GM18909 (cell line): Measurements from ENCODE around the gene KIF1A.
"Not testable (repeated sequence)": the region's sequence is repeated elsewhere in the genome, so short reads cannot be mapped to it uniquely, and the experiment has no call there.

Source experiments
- ATAC-seq: cut with Tn5 transposase; IDR thresholded peaks from one replicate; pipeline ENCODE4 v1.9.1; 2021; ENCODE audit warnings: mild to moderate bottlenecking; ENCODE audit not compliant: unreplicated experiment, poor library complexity

Gene KIF1A

DNA sequence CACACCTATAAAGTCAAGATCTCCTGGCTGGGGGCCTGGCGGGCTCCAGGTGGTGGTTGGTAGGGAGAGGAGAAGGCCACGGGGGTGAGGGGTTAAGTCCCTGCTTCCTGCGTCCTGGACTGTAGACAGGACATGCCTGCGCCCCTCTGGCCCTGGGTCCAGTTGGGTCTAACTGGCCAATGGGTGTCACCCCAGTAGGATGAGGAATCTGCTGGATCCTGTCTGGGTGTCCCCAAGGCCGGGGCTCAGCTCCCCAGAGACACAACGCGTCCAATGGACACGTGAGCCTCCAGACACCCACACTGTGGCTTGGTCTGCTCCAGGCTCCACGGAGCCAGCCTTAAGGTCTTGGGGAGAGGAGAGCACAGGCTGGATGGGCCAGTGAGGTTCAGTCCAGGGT lies 108.7 kb downstream of the KIF1A start:
- ATAC-seq, result no peak

DNA sequence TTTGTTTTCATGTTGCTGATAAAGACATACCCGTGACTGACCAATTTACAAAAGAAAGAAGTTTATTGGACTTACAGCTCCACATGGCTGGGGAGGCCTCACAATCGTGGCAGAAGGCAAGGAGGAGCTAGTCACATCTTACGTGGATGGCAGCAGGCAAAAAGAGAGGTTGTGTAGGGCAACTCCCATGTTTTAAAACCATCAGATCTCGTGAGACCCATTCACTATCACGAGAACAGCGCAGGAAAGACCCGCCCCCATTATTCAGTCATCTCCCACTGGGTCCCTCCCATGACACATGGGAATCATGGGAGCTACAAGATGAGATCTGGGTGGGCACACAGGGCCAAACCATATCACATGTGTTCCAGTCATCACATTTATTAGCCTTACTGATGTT lies 111.6 kb downstream of the KIF1A start:
- ATAC-seq, result no peak

DNA sequence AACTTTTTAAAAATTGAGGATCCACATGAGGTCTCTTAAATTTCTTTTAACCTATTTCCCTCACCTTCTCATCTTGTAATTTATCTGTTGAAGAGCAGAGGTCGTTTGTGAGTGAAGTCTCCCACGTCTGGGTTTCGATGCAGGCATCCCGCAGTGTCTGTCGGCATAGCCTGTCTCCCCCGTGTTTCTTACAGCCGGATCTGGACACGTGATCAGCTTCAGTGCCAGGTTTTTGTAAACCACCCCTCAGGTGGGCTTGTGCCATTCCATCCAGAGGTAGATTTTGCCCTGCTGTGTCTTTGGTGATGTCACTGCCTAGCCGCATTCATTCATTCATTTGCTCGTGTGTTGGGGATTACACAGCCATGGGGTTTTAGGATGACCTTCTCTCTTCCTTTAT lies 112.2 kb downstream of the KIF1A start:
- no peak for ATAC-seq

DNA sequence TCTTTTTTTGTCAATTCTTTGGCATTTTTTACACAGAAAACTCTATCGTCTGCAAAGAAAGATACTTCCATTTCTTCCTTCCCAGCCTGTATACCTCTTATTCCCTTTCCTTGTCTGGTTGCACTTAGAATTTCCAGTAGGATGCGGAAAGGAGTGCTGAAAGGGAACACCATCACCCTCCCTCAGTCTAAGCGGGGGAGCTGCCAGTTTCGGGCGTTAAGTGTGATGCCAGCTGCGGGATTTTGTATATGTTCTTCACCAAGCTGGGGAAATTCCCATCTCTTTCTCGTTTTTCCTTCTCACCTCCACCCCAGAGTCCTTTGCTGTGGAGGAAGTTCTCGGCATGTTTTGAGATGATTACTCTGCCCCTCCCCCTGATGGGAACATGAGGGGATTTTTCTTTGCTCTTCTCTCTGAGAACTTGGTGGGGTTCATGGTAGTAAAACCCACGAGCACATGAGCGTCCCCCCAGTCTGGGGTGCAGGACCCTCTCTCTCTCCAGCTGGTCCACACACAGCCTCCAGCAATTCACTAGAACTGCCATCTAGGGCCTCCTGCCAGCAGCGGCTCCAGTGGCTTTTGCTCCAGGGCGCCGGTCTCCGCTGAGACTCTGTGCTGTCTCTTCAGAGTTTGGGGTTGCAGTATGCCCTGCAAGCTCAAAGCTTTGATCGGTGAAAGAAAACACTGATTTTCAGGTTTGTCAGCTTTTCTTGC lies 112.8 kb downstream of the KIF1A start:
- ATAC-seq, result no peak

DNA sequence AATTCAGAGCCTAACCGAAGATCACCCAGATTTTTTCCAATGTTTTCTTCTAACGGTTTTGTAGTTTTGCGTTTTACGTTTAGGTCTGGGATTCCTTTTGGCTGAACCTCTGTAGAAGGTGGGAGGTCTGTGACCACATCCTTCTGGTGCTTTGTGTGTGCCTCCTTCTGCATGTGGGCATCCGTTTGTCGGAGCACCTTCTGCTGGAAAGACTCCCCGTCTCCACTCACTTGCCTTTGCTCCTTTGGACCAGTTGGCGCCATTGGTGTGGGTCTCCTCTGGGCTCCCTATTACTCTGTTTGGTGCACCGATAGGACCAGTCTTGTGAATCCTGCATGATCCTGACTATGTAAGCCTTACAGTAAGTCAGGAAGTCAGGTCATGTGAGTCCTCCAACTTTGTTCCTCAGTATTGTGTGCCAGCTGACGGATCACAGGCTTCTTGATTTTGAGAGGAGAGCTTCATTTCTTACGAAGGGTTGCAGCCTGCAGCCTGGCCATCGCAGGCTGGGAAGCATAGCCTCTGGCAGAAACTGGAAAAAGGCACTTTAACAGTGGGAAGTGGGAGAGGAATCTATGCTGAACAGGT lies 114.7 kb downstream of the KIF1A start:
- no peak for ATAC-seq

DNA sequence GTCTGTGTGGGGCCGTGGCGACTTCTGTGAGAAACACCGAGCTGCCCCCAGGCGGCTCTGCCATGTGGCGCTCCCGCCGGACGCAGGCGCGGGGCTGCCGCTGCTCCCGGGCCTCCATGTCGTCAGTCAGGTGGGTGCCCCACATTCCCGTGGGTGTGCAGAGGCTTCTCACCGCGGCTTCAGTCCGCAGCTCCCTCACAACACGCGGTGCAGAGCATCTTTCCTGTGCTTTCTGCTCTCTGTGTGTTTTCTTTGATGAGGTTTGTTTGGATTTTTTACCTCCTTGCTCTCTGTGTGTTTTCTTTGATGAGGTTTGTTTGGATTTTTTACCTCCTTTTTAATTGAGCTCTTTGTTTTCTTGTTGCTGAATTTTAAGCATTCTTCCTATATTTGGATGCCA lies 115.4 kb downstream of the KIF1A start:
- ATAC-seq, result no peak

DNA sequence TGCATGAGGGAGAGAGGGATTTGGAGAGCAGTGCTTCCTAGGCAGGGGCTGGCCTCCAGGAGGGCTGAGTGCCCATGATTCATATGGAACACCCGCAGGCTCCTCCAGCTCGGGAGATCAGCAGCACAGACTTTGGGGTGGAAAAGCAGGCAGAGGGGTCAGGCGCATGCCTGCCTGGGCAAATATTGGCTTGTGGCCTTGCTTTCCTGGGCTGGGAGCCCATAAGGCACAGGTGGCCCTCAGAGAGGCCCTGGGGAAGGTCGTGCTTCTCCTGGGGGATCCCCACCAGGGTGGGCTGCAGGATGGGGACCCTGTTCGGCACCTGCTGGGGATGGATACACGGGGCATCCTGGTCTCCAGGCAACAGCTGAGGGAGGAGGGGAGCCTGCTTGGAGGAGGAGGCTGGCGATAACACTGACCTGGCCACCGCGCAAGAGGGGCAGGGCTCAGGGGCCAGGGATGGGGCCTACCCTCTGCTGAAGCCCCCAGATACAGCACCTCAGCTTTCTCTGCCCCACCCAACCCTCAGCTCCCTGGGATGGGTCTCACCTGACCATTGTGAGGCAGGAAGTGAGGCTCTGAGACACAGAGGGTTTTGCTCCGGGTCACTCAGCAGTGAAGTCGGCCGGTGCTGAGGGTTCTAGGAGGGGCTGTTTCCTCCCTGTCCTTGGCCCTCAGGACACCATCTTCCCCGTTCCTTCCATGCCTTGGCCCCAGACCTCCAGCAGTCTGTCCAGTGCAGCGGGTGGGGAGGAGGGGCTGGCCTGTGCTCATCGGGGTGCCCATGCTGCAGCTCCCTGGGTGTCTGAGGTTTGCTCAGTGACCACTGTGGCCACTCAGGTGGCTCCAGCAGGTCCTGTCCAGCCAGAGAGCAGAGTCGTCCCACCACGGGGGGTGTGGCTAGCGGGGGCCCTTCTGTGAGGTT lies 116.3 kb downstream of the KIF1A start:
- no peak for ATAC-seq

DNA sequence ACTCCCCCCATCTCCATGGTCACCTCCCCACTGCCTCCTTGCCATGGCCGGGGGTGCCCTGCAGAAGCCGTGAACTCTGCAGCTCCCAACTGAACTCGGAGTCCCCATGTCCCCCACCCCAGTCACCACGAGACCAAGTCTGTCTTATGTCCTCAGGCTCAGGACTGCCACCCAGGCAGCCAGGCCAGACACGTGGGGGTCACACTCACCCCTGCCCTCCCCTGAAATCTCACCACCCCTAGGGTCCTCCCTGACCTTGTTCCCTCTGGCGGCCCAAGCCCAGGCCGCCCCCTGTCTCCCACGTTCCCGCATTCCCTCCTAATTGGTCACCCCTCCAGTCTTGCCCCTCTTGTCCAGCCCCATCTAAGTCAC lies 117.4 kb downstream of the KIF1A start:
- no peak for ATAC-seq

DNA sequence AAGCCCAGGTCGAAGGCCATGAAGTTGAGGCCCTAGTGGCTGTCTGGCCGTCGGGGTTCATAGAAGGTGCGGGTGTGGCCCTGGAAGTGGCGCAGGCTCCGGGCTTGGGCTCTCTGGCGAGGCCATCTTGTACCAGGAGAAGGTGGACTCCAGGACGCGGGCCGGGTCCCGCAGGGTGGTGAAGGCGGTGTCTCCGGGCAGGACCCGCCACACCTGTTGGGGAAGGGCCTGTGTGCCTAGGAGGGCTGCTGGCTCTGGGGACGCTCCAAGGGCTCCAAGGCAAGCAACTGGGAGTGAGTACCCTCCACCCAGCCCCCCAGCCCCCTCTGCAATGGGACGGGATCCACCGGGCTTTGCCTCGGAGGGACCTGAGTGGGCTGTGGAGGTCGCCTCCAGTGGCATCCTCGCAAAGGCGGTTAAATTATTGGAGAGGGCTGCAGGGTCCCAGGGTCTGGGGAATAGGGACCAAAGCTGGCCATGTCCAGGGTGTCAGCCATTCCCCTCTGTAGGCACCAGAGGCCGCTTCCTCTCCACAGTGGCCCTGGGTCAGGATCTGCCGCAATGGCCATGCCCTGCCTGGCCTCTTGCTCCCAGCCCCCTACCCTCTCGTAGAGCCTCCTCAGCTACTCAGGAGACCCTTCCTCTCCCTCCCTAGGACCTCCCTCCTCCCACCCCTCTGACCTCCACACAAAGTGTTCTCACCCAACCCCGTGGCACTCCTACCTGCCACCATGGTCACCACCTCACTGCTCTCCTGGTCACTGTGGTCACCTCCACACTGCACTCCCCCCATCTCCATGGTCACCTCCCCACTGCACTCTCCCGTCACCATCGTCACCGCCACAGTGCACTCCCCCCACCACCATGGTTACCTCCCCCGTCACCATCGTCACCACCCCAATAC lies 118.0 kb downstream of the KIF1A start:
- ATAC-seq, result no peak

DNA sequence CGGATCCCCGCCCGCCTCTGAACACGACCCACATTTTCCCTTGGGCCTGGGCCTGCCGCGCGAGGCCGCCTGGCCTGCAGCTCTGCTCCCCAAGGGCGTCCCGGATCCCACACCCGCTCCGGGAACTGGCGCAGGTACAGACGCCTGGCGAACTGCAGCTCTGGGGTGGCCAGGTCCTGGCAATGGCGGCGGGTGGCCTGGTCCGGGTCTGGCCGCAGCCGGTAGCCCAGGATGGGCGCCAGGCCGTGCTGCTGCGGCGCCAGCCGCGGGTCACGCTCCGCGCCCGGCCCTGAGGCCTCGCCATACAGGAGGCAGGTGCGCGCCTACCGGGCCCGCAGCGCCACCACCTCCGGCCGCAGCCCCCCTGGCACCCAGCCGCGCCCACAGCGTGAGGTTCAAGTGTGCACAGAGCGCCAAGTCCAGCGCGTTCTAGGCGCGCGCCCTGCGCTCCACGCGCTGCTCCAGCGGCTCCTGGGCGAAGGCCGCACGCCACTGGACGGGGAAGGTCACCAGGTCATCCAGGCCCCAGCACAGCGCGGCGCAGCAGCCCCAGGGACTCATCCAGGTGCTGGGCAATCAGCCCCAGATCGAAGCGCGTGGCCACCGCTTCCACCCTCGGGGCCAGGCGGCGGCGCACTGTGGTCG lies 118.8 kb downstream of the KIF1A start:
- no peak for ATAC-seq

DNA sequence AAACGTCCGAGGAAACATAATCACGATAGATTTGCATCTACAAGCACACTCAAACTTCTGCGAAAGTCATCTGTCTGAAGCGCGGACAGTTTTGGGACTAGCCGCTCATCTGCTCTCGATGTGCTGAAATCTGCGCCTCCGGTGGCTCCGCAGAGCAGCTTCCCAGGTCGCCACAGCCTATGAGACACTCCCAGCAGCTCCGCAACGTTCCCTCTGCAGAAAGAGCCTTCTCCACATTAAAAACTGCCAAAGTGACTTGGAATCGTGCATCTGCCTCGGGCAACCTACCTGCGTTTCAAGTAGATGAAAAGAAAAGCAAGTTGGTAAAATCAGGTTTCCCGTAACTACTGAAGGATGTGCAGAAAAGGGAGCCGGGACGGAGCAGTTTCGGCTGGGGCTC lies 119.4 kb downstream of the KIF1A start:
- ATAC-seq, result not testable (repeated sequence)

DNA sequence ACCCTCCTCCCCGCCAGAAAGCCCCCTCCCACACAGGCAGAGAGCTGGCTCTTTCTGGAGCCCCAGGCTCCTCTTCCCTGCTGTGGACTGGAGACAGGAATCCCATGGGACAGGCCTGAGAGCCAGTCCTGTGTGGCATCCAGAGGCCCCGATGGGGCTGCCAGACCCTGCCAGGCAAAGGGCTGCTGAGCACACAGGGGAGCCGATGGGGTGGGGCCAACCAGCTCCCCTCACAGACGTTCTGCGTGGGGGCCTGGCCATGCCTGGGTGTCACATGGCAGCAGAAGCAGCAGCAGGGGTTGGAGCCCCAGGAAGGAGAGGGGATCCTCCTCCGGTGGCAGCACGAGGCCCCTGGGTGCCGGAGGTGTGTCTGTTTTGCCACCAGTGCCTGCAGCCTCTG lies 120.2 kb downstream of the KIF1A start:
- not testable (repeated sequence) for ATAC-seq

DNA sequence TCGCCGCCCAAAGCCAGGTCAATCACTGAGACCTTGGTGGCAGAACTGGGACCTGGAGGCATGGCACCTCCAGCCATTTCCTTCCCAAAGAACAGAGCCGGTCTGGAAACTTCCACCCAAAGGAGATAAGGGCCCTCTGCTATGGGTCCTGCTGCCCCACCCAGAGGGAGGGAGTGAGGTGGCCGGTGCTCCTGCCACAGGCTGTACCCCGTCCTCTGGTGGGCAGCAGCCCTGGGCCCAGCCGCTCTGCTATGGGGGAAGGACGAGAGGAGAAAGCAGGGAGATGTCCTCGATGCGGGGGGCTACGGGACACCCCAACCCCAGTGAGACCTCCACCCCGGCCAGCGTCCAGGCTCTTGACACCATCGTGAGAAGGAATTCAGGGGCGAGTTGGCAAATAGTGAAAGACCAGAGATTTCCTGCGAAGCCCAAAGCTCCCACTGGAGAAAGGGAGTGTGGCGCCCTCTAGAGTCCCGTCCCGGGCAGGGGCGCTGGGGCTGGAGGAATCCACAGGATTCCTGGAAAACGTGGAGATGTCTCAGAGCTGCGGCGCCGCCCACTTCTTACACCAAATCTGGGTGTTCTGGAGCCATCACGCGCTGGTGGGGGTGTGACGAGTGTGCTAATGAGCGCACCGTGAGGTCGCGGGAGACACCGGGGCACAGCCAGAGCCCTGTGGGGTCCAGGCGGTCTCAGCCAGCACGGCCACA lies 121.0 kb downstream of the KIF1A start:
- ATAC-seq, result not testable (repeated sequence)

DNA sequence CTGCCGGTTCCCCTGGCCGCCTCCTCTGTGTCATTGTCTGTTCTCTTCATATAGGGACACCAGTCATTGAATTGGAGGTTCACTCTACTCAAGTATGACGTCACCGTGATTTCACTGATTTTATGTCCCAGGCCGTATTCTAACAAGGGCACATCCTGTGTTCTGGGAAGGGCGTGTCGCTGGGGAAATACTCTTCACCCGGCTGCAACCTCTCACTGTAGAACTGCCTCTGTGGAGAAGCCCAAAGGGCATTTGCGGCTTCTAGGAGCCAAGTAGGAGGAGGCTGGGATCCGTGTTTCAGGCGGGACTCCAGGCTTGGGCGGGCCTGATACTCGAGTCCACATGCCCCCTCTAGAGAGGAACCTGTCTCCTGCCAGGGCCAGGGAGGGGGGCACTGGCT lies 123.5 kb downstream of the KIF1A start:
- not testable (repeated sequence) for ATAC-seq

DNA sequence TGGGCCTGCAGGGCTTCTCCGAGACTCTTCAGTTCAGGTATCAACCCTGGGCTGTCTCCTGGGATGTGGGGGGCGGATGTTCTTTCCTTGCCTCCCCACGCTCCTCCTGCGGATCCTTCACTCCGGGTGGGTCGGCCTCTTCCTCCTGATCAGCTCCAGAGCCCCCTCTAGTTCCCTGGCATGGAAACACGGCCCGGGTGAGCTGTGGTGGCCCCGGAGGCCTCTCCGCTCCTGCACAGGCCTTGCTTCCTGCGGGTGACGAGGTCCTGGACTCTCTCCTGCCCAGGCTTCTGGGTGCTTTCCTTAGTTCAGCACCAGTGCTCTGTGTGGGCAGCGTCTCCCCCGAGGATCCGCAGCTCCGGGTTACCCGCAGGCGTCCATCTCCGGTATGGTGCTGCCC lies 124.4 kb downstream of the KIF1A start:
- not testable (repeated sequence) for ATAC-seq

DNA sequence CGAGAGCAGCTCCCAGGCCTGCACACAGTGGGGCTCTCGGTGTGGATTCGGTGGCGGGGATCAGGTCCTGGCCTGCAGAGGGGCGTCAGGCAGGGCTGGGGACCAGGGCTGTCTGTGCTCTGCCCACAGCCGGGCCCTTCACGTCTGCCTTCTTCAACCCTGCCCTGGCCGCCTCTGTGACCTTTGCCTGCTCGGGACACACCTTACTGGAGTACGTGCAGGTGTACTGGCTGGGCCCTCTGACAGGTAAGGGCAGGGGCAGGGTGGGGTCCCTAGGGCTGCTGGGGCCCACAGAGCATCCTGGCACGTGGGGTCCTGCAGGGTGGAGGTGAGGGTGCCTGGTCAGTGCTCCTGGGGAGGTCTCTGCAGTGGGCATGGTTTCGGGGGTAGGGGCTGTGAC lies 125.7 kb downstream of the KIF1A start:
- not testable (repeated sequence) for ATAC-seq

DNA sequence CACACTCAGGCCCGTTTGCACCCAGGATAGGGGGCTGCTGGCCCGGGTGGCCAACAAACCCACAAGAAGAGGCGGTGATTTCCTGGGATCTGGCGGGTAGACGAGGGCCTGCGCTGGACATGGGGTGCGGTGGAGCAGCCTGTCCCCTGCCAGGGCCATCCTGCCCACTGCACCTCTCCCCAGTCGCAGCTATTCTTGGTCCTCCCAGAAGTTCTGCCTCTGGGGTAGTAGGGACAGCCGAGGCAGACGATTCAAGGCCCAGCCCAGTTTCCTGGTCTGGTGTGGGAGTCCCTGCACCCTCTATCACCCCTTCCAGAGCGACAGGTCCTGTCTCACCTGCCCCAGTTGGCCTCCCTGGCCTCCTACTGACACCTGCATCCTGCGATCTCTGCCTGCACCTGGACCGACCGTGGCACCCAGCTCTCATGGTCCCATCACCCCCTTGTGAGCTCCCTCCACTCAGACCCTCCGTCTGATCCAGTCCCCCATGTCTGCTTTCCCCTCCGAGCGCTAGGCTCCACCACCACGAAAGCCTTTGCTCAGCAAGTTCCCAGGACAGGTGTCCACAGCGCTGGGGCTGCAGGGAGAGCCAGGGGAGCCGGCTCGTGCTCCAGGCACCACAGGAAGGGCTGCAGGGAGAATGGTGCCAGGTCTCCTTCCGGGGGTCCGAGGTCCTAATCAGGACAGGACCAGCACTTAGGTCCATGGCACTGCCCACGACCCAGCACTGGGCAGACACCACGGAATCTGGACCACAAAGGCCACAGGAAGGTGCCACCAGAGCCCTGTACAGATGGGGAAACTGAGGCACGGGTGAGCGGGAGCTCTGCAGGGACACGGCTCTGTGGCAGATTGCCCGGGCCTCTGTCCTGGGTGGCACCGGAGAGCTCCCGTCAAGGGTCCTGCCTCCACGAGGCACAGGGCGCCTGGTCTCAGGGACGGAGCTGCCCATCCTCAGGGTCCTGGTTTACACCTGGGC lies 127.1 kb downstream of the KIF1A start:
- not testable (repeated sequence) for ATAC-seq
